Measurements from ENCODE around the gene RNF182. TPM values are rescaled to one million over a fixed set of nuclear protein-coding genes. Genes with fewer than 3 reads are reported as not detected.

The RNF182 gene
- total and polyA plus RNA-seq, 2 experiments from 2014 or later = 1.8 to 2.7 TPM

DNA sequence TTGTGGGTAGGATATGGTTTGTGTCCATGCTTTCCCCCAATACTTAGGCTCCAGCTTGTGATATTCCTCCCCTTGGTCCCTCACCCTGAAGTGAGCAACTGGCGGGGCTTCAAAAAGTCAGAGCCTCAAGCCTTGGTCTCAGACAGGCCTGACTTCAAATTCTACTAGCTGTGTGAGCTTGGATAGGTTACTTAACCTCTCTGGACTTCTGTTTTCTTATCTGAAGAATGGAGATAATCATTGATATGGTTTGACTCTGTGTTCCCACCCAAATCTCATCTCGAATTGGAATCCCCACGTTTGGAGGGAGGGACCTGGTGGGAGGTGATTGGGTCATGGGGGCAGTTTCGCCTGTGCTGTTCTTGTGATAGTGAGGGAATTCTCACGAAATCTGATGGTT, 97.9 kb downstream of the RNF182 start:
- H3K4me1 ChIP-seq (ENCODE audit: insufficient read depth) = peaks cover 6% of the 10 kb centered on the region; the same call in 1 of the 2 replicates
- in situ Hi-C loops (cut with MboI) = no loop called here
- no peaks in the 10 kb centered on the region for H3K36me3 ChIP-seq (ENCODE audit: low read depth)
- no peaks in the 10 kb centered on the region for H3K79me2 ChIP-seq (ENCODE audit: insufficient read depth)
- no peak overlapping the region for H3K4me3 ChIP-seq
- WGBS, 2 experiments (ENCODE audit: low coverage in 1 of 2, low lambda C conversion rate in 2 of 2, missing lambda C conversion rate in 2 of 2) = 76 to 81% methylated on average over 5 of the region's 5 CpGs
- no peaks in the 10 kb centered on the region for H3K9me2 ChIP-seq (ENCODE audit: insufficient read depth)
- DNase-seq = no peak
- no peak overlapping the region for H3K4me2 ChIP-seq (ENCODE audit: unreplicated experiment)
- H2AFZ ChIP-seq = no peak overlapping the region
- H3F3A ChIP-seq (ENCODE audit: insufficient read depth) = no peaks in the 10 kb centered on the region
- no peak overlapping the region for H3K27ac ChIP-seq
- H3K9me3 ChIP-seq (ENCODE audit: low read depth) = no peaks in the 10 kb centered on the region
- no peaks in the 10 kb centered on the region for H3K27me3 ChIP-seq (replicated peaks; ENCODE audit: insufficient read depth)
- no peak for TF ChIP-seq EZH2phosphoT487 (IDR thresholded peaks at IDR 0.05; ENCODE audit: insufficient read depth, low read depth)
- no peak overlapping the region for H3K9ac ChIP-seq
- no peaks in the 10 kb centered on the region for H4K20me1 ChIP-seq (ENCODE audit: insufficient read depth)

DNA sequence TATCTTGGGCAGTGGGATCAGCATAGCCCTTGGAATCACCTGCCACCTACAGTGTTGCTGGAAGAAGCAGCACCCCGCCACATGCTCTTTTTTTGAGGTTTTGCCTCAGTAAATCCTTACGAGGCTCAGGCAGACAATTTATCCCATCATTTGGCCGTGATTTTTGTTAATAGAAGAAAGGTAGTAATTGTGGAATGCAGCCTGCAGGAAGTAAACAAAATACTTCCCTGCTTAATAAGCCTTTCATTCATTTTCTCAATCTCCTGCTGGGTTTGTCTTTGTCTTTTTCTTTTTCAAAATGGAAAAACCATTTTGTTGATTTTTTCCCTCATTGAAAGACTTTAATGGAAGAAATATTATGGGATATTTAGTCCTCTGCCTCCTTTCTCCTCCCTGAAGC, 99.1 kb downstream of the RNF182 start:
- in situ Hi-C loops (cut with MboI) = no loop called here
- WGBS, 2 experiments (ENCODE audit: low coverage in 1 of 2, low lambda C conversion rate in 2 of 2, missing lambda C conversion rate in 2 of 2) = 61 to 72% methylated on average over 3 of the region's 3 CpGs
- H3K27ac ChIP-seq = no peak overlapping the region

DNA sequence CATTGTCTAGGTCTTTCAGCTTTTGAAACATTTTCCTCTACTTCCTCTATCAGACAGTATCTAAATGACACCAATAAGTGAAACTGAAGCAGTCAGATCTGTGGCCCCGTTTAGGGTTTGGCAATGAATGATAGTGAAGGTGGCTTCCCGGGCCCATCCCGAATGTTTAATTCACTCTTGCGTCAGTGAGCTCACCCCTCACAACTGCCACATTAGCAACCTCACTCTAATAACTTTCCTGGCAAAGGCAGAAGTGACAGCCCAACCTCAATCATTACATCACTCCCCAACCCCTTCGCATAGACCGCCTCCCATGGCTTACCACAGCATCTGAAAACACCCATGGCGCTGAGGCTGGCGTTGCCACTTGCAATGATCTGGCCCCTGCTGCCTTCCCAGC, 100.4 kb downstream of the RNF182 start:
- no peak overlapping the region for H3K27ac ChIP-seq
- H3K27me3 ChIP-seq (replicated peaks; ENCODE audit: insufficient read depth) = no peaks in the 10 kb centered on the region
- H3K4me1 ChIP-seq (ENCODE audit: insufficient read depth) = peaks cover 6% of the 10 kb centered on the region; the same call in 1 of the 2 replicates
- no peaks in the 10 kb centered on the region for H3K9me3 ChIP-seq (ENCODE audit: low read depth)
- no peaks in the 10 kb centered on the region for H3K79me2 ChIP-seq (ENCODE audit: insufficient read depth)
- no peaks in the 10 kb centered on the region for H3K9me2 ChIP-seq (ENCODE audit: insufficient read depth)
- no peak overlapping the region for H2AFZ ChIP-seq
- WGBS, 2 experiments (ENCODE audit: low coverage in 1 of 2, low lambda C conversion rate in 2 of 2, missing lambda C conversion rate in 2 of 2) = 94 to 95% methylated on average over 8 of the region's 8 CpGs
- in situ Hi-C loops (cut with MboI) = no loop called here
- no peak overlapping the region for H3K9ac ChIP-seq
- DNase-seq = no peak
- H3K4me3 ChIP-seq = no peak overlapping the region
- H3K4me2 ChIP-seq (ENCODE audit: unreplicated experiment) = no peak overlapping the region
- TF ChIP-seq EZH2 (IDR thresholded peaks at IDR 0.05; ENCODE audit: insufficient read depth, poor library complexity, severe bottlenecking) (no peak), EZH2phosphoT487 (IDR thresholded peaks at IDR 0.05; ENCODE audit: insufficient read depth, low read depth) (no peak)
- H4K20me1 ChIP-seq (ENCODE audit: insufficient read depth) = no peaks in the 10 kb centered on the region
- H3F3A ChIP-seq (ENCODE audit: insufficient read depth) = no peaks in the 10 kb centered on the region
- no peaks in the 10 kb centered on the region for H3K36me3 ChIP-seq (ENCODE audit: low read depth)

More for the DNA sequence above, 99.1 kb downstream of the RNF182 start:
- Histone ChIP-seq H3K27me3 (replicated peaks; ENCODE audit: insufficient read depth) (no peaks in the 10 kb centered on the region), H3K9me3 (ENCODE audit: low read depth) (no peaks in the 10 kb centered on the region), H3K36me3 (ENCODE audit: low read depth) (no peaks in the 10 kb centered on the region), H3K9me2 (ENCODE audit: insufficient read depth) (no peaks in the 10 kb centered on the region), H3K9ac (no peak overlapping the region), H3K4me1 (ENCODE audit: insufficient read depth) (peaks cover 6% of the 10 kb centered on the region; the same call in 1 of the 2 replicates), H2AFZ (no peak overlapping the region), H4K20me1 (ENCODE audit: insufficient read depth) (no peaks in the 10 kb centered on the region), H3K4me3 (no peak overlapping the region), H3K79me2 (ENCODE audit: insufficient read depth) (no peaks in the 10 kb centered on the region), H3F3A (ENCODE audit: insufficient read depth) (no peaks in the 10 kb centered on the region), H3K4me2 (ENCODE audit: unreplicated experiment) (no peak overlapping the region)
- DNase-seq = no peak
- no peak for TF ChIP-seq EZH2phosphoT487 (IDR thresholded peaks at IDR 0.05; ENCODE audit: insufficient read depth, low read depth)
- TF ChIP-seq EZH2 (IDR thresholded peaks at IDR 0.05; ENCODE audit: insufficient read depth, poor library complexity, severe bottlenecking) = no peak

DNA sequence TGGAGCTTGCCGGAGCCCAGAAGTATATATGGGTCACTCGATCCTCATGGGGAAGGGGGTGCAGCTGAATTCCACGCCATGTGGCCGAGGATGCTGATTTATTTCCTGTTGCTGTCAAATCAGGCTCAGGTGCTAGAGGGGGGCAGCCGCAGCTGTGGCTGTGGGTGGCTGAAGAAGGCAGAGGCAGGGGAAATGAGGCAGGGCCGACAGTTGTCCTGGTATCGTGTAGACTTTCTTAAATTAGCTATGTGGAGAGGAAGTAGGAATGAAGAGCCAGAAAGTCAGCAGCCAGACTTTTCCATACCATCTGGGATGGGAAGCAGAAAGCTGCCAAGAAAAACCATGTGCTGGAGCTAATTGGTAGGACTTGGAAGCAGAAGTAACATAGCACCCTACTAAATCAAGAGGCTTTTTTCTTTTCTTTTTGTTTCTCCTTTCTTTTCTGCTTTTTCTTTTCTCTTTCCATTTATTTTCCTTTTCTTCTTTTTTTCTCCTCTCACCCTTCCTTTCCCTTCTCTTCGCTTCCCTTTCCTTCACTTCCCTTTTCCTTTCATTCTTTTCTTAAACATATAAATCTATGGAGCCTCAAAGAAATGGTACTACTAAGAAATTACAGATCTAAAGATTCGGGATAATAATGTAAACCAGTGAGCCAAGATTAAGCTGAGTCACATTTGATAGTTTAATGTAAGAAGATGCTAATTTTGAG, 102.2 kb downstream of the RNF182 start:
- H3K27me3 ChIP-seq (replicated peaks; ENCODE audit: insufficient read depth) = no peaks in the 10 kb centered on the region
- no peaks in the 10 kb centered on the region for H4K20me1 ChIP-seq (ENCODE audit: insufficient read depth)
- no peak overlapping the region for H2AFZ ChIP-seq
- H3K4me2 ChIP-seq (ENCODE audit: unreplicated experiment) = no peak overlapping the region
- no peak for DNase-seq
- no peaks in the 10 kb centered on the region for H3K79me2 ChIP-seq (ENCODE audit: insufficient read depth)
- no peak overlapping the region for H3K4me3 ChIP-seq
- no peaks in the 10 kb centered on the region for H3K9me2 ChIP-seq (ENCODE audit: insufficient read depth)
- no peak overlapping the region for H3K27ac ChIP-seq
- TF ChIP-seq EZH2 (IDR thresholded peaks at IDR 0.05; ENCODE audit: insufficient read depth, poor library complexity, severe bottlenecking) = no peak
- no peak for TF ChIP-seq EZH2phosphoT487 (IDR thresholded peaks at IDR 0.05; ENCODE audit: insufficient read depth, low read depth)
- WGBS, 2 experiments (ENCODE audit: low coverage in 1 of 2, low lambda C conversion rate in 2 of 2, missing lambda C conversion rate in 2 of 2) = 52 to 57% methylated on average over 9 of the region's 9 CpGs
- no peaks in the 10 kb centered on the region for H3F3A ChIP-seq (ENCODE audit: insufficient read depth)
- no peaks in the 10 kb centered on the region for H3K36me3 ChIP-seq (ENCODE audit: low read depth)
- H3K9ac ChIP-seq = no peak overlapping the region
- peaks cover 6% of the 10 kb centered on the region; the same call in 1 of the 2 replicates for H3K4me1 ChIP-seq (ENCODE audit: insufficient read depth)
- in situ Hi-C loops (cut with MboI) = no loop called here
- no peaks in the 10 kb centered on the region for H3K9me3 ChIP-seq (ENCODE audit: low read depth)

Measured in GM23248 (cell line).